Renal cortex interstitium (tissue), 11 donors: ENCODE results near the gene NMT1. TPM values are rescaled to one million over a fixed set of nuclear protein-coding genes. Genes with fewer than 3 reads are reported as not detected.

Experiments
- DNase-seq, 11 donors: peaks; one replicate each; pipeline ENCODE4 v3.0.0-alpha.2; 2013; ENCODE audit warnings: low read depth in 9 of 11, low spot score in 4 of 11; ENCODE audit errors: extremely low read depth in 1 of 11
- polyA plus RNA-seq, 3 donors: library from polyadenylated mRNA; unstranded; fragments of 120-200 nt; gene quantifications; one replicate each; pipeline ENCODE4 v1.2.1, GENCODE V29; 2013; ENCODE audit not compliant: insufficient read length in 3 of 3

Gene NMT1
- polyA plus RNA-seq, 3 donors = 67.7 to 82.3 (median 70.9) TPM

DNA sequence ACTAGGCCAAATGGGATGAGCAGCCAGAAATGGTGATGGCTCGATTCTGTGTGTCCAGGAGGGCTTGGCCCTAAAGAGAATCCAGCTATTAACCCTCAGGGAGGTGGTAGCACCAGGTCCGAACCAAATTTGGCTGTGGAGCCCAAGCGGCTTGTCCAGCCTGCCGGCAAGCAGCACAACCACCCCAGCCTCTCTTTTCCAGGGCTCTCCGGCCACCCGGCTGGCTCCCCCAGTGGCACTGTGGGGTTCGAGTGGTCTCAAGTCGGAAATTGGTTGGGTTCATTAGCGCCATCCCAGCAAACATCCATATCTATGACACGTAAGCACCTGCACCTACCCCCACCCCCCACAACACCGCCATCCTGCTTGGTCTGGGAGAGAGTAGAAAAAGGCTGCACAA is 35.8 kb downstream of the NMT1 start:
- no peak for DNase-seq

DNA sequence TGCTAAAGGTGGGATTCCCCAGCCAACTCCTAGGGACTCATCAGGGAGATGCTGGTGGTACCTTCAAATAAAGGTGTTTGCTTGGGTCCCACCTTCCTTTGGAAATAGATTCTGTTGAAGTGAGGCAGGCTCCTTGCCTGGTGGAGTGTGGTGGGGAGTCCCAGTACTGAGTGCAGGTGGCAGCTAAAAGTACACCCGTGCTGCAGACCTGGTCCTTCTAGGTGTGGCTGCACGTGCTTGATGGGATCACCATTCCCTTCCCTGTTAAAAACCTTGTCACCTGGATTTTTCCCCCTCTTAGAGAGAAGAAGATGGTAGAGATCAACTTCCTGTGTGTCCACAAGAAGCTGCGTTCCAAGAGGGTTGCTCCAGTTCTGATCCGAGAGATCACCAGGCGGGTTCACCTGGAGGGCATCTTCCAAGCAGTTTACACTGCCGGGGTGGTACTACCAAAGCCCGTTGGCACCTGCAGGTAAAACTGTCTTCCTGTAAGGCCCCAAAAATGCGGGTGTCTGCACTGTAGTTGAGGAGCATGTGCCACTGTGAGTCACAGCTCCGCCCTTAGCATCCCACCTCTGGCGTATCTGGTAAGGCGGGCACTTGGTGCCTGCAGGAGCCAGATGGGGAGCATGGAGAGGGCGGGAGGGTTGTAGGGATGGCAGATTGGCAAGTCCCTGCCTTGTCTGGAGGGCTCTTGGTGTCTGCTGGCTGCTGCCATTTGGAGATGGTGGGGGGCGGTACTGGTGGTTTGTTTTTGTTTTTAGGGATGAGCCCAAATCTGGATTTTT is 37.2 kb downstream of the NMT1 start:
- no peak for DNase-seq

DNA sequence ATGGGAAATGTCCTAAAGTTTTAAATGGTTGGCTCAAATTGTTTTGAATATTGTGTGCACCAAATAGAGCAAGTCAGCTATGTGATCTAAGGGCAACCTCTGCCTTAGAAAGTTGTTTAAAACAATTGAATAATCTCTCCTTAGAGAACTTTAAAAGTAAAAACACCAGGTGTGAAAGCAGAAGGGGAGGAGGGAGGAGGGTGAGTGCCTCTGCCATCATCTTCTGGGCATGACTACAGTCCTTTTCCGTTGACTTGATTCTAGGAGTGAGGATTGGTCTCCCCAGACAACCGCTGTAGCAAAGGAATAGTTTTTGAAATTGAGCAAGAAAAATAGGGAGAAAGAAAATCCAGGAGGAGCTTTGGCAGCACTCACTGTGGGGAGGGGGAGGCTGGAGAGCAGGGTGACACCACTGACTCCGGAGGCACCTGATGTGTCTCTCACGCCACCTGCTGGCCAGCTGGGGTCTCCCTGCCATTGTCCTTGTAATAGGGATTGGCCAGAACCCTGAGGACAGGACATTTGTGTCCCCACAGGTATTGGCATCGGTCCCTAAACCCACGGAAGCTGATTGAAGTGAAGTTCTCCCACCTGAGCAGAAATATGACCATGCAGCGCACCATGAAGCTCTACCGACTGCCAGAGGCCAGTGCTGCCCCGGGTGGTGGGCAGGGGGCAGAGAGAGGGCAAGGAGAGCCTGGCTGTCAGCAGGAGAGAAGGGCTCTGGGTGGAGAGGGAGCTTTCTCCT is 37.9 kb downstream of the NMT1 start:
- peak in 10 of 11 donors; percentile 56 to 77 (median 68) for DNase-seq

DNA sequence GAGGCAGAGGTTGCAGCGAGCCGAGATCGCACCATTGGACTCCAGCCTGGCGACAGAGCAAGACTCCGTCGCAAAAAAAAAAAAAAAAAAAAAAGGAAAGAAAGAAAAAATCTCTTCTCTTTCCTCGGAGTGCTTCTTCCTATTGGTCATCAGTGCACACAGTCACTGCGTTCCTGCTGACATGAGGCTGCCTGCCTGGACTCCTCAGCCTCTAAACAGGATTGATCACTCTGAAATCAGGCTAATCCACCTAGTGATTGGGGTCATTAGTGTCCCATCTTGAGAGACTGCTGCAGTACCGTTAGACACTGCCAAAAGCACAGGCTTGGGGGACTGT is 40.4 kb downstream of the NMT1 start:
- no peak for DNase-seq

DNA sequence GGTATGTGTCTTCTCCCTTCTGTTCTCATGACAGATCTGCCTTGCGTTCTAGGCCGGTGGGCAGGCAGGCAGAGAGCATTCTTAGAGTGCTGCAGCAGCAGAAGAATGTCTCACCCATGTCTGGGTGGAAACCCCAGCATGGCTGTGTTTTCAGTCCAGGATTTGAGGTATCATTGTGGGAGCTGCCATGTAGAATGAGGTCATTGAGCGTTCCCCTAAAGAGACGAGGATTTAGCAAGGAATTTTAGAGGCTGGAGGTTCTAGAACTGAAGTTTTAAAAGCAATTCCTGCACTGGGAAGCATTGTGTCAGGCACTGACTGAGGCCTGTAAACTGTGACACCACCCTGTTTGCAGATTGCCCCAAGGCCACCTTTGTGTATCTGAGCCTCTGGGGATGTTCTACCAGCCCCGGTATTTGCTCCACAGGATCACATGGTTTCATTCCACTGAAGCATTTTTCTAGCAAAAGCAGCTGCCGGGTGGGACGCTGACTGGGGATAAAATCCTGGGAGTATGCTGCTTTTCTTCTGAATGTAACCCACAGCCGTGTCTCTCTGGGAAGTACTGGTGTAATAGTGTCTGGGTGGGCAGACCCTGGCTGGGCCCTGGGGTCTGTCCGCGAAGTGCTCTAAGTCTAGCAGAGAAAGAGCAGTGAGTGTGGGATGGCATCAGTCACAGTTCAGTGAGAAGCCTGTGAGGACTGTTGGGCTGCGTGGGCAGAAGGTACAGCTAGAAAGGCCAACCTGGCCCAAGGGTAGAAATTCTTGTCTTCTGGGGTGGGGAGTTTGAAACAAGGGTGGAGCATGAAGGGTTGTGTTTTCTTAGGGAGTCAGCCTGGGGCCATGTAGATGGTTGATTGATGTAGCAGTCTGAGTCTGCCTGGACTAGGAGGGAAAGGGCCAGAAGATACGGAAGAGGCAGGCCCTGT is 41.0 kb downstream of the NMT1 start:
- no peak for DNase-seq

DNA sequence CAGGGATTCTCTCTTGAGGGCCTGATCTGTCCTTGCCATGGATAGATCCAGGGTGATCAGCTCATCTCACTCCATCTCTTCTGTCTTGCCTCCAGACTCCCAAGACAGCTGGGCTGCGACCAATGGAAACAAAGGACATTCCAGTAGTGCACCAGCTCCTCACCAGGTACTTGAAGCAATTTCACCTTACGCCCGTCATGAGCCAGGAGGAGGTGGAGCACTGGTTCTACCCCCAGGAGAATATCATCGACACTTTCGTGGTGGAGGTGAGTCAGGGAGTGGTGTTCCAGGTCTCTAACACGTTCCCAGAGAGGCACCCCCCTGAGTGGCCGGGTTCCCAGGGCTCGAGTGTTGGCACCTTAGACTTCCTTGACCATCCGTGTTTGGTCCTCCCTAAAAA is 41.7 kb downstream of the NMT1 start:
- no peak for DNase-seq

DNA sequence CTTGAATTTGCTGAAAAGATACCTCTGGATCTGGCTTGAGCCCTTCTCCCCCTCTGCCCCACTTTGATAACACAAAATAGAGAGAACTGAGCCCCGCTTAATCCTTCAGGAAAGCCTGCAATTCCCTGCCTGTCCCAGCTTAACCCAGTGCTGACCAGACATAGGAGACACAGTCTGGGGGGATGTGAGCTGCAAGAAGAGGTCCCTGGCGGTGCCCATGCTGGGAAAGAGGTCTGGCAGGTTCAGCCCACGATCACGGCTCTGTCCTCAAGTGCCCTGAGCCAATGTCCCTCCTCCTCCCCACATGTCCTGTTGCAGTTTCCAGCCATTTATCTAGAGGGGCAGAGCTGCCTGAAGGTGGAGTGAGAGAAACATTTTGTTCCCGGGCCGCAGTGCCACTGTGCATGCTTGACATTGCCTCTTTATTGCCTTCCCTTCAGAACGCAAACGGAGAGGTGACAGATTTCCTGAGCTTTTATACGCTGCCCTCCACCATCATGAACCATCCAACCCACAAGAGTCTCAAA is 42.2 kb downstream of the NMT1 start:
- DNase-seq = no peak

DNA sequence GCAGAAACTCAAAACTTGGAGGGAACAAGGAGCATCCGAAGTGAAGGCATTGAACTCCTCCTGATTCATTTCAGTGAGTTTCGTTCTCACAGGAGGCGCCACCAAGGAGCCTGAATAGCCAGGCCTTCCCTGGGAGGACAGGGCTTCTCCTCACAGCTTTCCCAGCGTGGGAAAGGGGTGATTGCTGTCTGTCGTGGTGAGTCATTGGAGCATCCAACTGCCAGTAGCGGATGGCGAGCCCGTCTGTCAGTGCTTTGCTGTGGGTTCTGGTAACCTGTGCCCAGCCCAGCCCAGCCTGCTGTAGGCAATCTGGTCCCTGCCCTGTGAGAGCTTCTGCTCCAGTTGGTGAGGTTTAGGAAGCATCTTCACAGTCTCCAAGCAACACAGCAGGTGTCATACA is 42.9 kb downstream of the NMT1 start:
- DNase-seq = no peak

DNA sequence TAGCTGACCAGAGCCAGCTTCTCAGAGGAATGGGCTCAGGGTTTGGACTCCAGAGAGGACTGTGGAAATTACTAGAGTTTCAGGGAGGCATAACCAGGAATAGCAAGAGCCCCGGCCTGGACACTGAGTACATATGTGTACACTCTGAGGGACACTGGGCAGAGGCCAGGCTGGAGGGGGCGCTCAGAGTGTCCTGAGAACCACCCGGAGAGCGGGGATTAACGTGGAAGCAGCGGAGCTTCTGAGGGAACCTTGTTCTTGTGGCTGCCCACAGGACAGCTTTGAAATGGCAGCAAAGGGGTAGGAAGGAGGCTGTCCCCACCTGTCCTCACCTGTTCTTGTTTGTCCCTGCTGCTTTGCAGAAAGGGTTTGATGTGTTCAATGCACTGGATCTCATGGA is 43.4 kb downstream of the NMT1 start:
- DNase-seq = no peak

DNA sequence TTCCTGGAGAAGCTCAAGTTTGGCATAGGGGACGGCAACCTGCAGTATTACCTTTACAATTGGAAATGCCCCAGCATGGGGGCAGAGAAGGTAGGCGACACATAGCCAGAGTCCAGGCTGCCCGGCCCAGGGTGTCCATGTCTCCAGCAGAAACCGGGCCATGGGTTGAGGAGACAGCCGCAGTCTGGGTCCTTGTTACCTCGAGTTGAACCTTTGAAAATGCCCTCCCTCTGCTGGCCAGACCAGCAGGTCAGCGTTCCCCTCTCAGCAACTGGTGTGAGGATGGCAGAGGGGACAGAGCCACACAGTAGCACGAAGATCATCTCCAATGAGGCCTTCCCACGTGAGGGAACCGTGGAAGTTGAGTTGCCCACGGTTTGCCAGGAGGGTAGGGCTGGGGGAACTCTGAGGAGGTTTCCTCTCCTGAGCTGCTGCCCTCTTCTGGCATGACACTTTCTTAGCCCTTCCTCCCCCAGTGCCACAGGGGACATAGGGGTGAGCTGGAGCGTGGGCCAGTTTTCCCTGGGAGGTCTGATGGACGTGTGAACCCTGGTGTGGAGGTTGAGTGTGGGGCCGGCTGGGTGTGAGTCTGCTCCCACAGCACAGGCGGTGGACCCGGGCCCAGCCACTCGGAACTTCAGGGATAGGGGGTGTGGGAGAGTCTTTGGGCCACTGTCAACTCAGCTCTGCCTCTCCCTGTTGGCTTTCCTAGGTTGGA is 43.9 kb downstream of the NMT1 start:
- DNase-seq = no peak

DNA sequence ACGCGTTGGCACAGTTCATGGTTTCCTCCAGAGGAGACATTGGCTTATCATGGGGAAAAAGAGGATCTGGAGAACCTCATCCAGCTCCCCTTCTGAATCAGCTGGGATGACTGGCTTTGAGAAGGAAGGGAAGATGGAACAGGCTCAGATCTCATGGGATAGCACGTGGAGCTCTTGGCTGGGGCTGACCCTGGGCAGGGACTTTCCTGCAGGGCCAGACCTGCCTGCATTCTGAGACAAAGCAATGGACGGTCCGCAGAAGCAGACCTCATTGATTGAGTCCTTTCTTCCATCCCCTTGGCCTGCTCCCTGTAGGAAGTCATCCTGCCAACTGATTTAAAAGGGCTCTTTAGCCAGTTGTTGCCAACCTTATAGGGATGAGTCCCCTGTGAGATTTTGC is 45.0 kb downstream of the NMT1 start:
- DNase-seq = no peak

DNA sequence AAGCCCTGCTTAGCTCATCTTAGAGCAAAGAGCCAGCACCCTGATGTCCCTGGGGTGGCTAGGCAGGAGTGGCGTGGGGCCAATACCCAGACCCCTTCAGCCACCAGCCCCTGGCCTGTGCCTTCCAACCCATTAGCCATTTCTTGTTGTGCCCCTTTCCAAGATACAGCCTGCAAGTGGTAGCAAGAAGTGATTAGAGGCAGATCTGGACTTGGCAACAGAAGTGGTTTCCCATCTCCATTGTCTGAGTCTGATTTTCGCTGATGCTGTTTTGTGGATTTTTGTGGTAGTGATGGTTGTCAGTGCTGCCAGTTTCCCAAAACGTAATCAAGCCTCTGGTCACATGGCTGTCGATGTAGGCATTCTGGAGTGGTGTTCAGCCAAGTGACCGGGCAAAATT is 45.5 kb downstream of the NMT1 start:
- DNase-seq = no peak

DNA sequence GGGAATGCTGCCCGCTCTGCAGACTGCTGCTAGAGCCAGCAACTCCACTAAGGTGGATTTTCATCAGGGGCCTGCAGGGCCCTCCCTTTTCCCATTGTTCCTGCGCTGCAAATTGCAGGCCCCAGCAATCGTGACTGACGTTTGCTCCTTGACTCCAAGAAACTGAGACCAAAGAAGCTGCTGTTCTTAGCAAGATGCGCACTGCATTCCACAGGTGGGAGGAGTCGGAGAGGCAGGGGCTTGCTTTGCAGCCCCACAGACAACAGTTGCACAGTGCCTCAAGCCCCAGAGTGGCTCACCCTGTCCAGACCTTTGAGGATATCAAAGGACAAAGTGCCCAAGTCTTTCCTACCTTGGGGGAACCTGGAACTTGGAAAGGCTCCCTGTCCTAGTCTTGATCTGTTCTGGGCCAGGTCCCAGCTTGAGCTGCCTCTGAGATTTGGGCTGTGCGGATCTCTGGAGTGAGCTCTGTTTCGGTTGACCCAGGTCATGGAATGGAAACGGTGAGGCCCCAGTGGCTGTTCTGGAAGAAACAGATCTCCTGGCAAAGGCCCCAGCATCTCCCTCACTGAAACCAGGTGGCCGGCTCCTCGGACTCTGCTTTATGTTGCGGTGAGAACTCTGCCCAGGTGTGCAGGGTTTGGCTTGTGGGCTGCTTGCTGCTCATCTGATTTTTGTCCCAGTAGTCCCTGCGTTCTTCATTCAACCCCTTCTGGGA is 46.3 kb downstream of the NMT1 start:
- no peak for DNase-seq

DNA sequence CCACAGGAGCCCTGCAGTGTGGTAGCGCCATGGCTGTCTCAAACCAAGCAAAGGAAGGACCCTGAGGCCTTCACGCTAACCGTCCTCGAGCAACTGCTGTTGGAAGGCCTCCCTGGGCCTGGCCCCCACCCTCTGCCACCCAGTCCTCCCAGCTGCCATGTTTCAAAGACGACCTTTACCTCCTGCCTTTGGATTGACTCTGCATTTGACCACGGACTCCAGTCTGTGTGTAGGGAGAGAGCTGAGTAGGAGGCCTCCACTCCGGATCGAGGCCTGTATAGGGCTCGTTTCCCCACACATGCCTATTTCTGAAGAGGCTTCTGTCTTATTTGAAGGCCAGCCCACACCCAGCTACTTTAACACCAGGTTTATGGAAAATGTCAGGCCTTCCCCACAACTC is 46.9 kb downstream of the NMT1 start:
- DNase-seq = no peak

DNA sequence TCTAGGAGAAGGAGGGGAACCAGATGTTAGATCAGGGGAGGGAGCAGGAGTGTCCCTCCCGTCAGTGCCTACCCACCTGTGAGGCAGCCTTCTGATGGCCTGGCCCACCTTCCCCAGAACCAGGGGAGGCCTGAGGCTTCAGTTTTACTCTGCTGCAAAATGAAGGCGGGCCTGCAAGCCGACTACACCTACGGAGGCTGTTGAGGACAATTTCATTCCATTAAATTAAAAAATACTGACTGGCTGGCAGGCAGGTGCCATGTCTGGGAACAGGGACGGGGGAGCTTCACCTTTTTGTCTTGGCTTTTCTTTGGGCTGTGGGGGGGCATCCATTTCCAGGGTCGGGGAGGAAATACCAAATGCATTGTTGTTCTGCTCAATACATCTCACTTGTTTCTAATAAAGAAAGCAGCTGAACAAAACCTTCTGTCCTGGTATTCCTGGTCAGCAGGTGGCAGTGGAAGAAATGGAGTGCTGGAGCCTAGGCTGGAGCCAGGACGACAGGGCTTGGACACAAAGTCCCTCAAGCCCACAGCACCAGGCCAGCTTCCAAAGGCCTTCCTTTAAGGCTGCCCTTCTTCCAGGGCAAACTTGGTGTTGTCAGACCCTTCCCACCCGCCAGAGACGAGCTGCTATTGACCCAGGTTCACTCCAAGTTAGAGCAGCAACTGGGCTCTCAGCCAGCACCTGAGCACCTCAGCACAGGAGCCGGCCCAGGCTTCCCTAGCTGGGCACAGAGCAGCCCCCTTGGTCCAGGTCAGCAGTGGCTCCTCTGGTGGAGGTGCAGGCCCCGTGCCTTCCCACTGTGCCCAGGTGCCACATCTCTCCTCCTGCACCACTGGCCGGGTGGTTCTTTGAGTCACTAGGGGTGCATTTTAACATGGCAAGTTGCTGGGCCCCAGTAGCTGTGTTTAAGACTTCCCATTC is 47.7 kb downstream of the NMT1 start:
- no peak for DNase-seq

DNA sequence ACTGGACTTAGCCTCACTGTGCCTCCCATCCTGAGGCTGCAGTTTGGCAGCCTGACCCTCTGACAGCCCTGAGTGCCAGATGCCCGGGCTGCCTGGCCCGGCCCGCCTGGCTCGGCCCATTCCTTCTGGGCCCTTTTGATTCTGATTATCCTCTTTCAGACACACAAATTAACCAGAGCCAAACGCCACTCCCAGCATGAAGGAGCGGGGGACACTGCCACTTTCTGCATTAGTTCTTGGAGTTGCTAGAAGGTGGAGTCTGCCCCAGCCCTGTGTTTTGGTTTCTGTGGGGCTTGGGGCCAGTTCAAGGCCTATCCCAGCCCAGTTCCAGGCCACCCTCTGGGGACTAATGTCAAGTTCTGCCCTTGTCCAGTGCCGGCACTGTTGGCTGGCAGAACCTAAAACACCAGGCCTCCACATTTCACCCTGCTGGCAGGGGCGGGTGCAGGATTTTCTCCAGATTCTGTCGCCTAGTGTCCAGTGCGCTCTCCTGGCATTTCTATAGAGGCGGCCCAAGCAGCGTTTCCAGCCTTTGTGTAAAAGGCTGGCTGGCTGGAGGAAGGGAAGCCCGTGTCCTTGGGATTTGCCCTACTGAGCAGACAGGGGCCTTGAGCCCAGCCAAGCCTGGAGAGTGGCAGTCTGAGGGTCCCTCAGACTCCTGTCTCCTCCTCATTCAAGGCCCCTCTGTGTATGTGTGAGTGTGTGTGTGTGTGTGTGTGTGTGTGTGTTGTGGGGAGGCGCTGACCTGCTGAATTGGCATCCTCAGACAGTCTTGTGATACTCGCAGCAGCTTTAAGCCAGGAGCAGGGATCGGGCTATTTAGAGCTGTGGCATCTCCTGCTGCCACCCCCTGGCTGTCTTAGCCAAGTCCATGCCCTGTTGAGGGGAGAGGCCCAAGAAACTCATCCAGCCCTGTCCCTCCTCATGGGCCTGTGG is 49.8 kb downstream of the NMT1 start:
- DNase-seq = no peak
